Measurements from ENCODE around the gene DCAF16.
A peak's percentile ranks its signal among the peaks of the same experiment; 100 is the strongest.

Gene DCAF16

DNA sequence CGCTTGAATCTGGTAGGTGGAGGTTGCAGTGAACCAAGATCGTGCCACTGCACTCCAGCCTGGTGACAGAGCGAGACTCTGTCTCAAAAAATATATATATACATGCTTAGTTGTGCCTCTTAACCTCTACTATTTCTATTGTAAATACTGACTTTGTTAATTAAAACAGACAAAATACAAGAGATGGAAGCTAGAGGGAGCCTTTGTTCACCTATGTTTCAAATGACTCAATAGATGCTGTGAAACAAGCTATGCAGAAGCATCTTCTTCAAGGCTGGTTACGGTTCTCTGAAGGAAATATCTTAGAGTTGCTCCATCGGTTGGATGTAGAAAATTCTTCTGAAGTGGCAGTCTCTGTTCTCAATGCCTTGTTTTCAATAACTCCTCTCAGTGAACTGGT, 6.5 kb upstream of the DCAF16 start:
- TF ChIP-seq, protein P1, sequence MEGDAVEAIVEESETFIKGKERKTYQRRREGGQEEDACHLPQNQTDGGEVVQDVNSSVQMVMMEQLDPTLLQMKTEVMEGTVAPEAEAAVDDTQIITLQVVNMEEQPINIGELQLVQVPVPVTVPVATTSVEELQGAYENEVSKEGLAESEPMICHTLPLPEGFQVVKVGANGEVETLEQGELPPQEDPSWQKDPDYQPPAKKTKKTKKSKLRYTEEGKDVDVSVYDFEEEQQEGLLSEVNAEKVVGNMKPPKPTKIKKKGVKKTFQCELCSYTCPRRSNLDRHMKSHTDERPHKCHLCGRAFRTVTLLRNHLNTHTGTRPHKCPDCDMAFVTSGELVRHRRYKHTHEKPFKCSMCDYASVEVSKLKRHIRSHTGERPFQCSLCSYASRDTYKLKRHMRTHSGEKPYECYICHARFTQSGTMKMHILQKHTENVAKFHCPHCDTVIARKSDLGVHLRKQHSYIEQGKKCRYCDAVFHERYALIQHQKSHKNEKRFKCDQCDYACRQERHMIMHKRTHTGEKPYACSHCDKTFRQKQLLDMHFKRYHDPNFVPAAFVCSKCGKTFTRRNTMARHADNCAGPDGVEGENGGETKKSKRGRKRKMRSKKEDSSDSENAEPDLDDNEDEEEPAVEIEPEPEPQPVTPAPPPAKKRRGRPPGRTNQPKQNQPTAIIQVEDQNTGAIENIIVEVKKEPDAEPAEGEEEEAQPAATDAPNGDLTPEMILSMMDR (IDR thresholded peaks at IDR 0.05) = peak; percentile 70
- no peak for TF ChIP-seq ZFX (IDR thresholded peaks at IDR 0.05; ENCODE audit: borderline replicate concordance)
- H3K27ac ChIP-seq = 0 out of 2 replicates have a peak overlapping the region, but pooled peaks have one; percentile 14

DNA sequence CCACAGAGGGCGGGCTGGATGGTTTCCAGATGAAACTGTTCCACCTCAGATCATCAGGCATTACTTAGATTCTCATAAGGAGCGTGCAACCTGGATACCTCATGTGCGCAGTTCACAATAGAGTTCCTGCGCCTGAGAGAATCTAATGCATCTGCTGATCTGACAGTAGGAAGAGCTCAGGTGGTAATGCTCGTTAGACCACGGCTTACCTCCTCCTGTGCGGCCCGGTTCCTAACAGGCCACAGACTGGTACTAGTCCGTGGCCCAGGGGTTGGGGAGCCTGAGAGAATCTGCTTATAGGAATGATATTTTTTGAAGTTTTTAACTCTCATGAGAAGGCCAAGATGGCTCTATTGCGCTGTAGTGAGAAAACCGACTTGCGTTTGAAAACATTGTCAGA, 5.6 kb upstream of the DCAF16 start:
- peak overlapping the region; percentile 14; the same call in 1 of the 2 replicates for H3K27ac ChIP-seq
- TF ChIP-seq ZFX (IDR thresholded peaks at IDR 0.05; ENCODE audit: borderline replicate concordance) = no peak
- TF ChIP-seq, protein P1 (IDR thresholded peaks at IDR 0.05) = no peak

DNA sequence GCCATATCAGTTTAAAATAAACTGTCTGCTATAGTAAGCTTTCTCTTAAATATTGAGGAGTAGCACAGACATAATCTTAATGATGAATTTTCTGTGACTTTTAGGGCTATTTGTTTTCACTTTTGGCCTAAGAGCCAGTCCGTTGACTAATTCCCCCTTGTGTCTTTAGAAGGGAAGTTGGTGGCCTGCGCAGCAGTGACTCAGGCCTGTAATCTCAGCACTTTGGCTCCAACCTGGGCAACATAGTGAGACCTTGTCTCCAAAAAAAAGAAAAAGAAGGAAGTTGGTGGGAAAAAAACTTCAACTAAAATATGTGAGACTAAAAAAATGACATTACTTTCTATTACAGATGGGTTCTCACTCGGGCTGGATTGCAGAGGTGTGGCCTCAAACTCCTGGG, 3.6 kb upstream of the DCAF16 start:
- H3K27ac ChIP-seq = no peak overlapping the region
- TF ChIP-seq, protein P1 (IDR thresholded peaks at IDR 0.05) = no peak
- no peak for TF ChIP-seq ZFX (IDR thresholded peaks at IDR 0.05; ENCODE audit: borderline replicate concordance)

DNA sequence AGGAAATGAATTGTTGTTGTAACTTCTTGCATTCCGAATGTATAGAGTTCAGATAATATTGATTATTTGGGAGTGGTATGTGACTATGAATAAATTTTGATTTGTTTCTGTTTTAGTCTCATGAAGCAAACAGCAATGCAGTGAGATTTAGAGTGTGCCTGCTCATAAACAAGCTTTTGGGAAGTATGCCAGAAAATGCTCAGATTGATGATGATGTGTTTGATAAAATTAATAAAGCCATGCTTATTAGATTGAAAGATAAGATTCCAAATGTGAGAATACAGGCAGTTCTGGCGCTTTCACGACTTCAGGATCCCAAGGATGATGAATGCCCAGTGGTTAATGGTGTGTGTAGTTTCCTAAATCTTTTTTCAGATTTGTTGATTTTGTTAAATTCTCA, 2.2 kb upstream of the DCAF16 start:
- TF ChIP-seq ZFX (IDR thresholded peaks at IDR 0.05; ENCODE audit: borderline replicate concordance) = no peak
- TF ChIP-seq, protein P1 (IDR thresholded peaks at IDR 0.05) = no peak
- H3K27ac ChIP-seq = no peak overlapping the region

DNA sequence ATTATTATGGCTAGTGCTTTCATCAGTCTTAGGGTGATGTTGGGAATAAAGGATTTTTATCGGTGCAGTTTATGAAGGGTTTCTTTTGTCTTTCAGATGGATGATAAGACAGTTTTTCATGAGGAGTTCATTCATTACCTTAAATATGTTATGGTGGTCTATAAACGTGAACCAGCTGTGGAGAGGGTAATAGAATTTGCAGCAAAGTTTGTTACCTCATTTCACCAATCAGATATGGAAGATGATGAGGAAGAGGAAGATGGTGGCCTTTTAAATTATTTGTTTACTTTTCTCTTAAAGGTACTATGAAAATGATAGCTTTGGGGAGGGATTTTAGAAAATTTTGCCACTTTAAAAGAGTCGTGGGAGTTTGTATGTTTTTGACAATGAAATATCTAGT, 1.6 kb upstream of the DCAF16 start:
- H3K27ac ChIP-seq = peak overlapping the region; percentile 85
- TF ChIP-seq, protein P1 (IDR thresholded peaks at IDR 0.05) = no peak
- TF ChIP-seq ZFX (IDR thresholded peaks at IDR 0.05; ENCODE audit: borderline replicate concordance) = no peak

DNA sequence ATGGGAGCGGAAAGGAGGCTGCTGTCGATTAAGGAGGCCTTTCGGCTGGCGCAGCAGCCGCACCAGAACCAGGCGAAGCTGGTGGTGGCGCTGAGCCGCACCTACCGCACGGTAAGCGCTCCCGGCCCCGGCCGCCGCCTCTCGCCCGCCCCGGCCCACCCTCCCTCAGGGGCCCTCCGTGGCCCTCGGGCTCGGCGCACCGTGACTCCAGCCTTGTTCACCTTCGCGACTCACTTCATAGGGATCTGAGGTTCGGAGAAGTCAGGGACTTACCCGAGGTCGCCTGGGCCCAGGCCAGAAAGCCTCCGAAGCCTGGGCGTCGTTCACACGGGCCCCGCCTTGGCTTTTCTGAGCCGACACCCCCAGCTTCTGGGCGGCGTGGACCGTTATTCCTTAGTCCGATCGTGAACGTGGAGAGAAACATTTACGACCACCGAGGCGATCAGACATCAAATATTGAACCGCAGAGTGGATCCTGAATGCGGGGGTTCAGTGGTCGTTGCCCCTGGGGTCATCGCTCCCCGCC, 584 bp upstream of the DCAF16 start:
- no peak for TF ChIP-seq ZFX (IDR thresholded peaks at IDR 0.05; ENCODE audit: borderline replicate concordance)
- TF ChIP-seq, protein P1 (IDR thresholded peaks at IDR 0.05) = no peak
- peak overlapping the region; percentile 85 for H3K27ac ChIP-seq

DNA sequence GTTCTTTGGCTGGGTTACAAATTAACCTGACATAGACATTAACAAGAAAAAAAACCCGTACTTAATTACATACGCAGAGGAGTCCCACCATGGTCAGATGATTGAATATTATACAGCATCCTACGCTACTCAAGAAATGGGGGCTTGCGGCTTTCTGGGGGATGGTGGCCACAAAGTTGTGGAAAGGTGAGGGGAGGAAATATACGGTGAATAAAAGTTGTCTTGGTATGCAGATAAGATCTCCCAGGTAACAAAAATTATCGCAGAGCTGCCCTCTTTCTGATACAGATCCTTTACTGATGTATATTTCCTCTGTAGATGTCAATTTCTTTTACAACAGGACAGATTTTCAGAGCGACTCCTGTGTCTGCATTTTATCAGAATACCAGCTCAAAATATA, 890 bp downstream of the DCAF16 start:
- H3K27ac ChIP-seq = peak overlapping the region; percentile 85
- TF ChIP-seq, protein P1 (IDR thresholded peaks at IDR 0.05) = no peak
- no peak for TF ChIP-seq ZFX (IDR thresholded peaks at IDR 0.05; ENCODE audit: borderline replicate concordance)

Measured in 22Rv1 (cell line).